Natural killer cell (primary cell): Measurements from ENCODE around the gene EFCAB8. TPM values are rescaled to one million over a fixed set of nuclear protein-coding genes. Genes with fewer than 3 reads are reported as not detected.

ENCODE experiments used
- ATAC-seq, 3 donors: fragments of 150-1000 bp in 2 of 3; fragments of 200-7000 bp in 1 of 3; cut with Tn5 transposase; 1 replicate in 1 of 3; 2 replicates in 2 of 3; pipeline ENCODE4 v1.10.0; 2021; ENCODE audit warnings: mild to moderate bottlenecking in 2 of 3, moderate library complexity in 2 of 3
- DNase-seq, 2 donors: peaks; one replicate each; pipeline versions ENCODE4 v3.0.0 to v3.0.0-alpha.2; 2013 to 2021; ENCODE audit warnings: mixed read lengths in 1 of 2
- H3K27ac ChIP-seq: one replicate; pipeline ENCODE4 v1.5.1; 2013; ENCODE audit warnings: mild to moderate bottlenecking, low read length
- H3K27me3 ChIP-seq: one replicate; pipeline ENCODE4 v1.6.1; 2013; ENCODE audit warnings: low read length; ENCODE audit not compliant: control insufficient read depth, insufficient read depth
- H3K36me3 ChIP-seq: one replicate; pipeline ENCODE4 v1.6.1; 2013; ENCODE audit warnings: low read length; ENCODE audit not compliant: control insufficient read depth, insufficient read depth
- H3K4me1 ChIP-seq: one replicate; pipeline ENCODE4 v1.6.1; 2013; ENCODE audit warnings: low read length; ENCODE audit not compliant: control insufficient read depth, insufficient read depth
- H3K4me3 ChIP-seq: one replicate; pipeline ENCODE4 v1.5.1; 2013; ENCODE audit warnings: low read length
- H3K9me3 ChIP-seq: one replicate; pipeline ENCODE4 v1.6.1; 2013; ENCODE audit warnings: low read length; ENCODE audit not compliant: control insufficient read depth, insufficient read depth
- H3K27ac Mint-ChIP-seq, 2 donors: one replicate each; pipeline ENCODE4 v1.8.0; 2022; ENCODE audit warnings: mild to moderate bottlenecking in 2 of 2, mixed read lengths in 2 of 2, moderate library complexity in 1 of 2
- H3K27me3 Mint-ChIP-seq, 2 donors: one replicate each; pipeline ENCODE4 v1.8.0; 2022; ENCODE audit warnings: low read depth in 2 of 2, mixed read lengths in 2 of 2
- H3K36me3 Mint-ChIP-seq: one replicate; pipeline ENCODE4 v1.8.0; 2022; ENCODE audit warnings: mixed read lengths
- H3K4me1 Mint-ChIP-seq, 2 donors: one replicate each; pipeline ENCODE4 v1.8.0; 2022; ENCODE audit warnings: mixed read lengths in 2 of 2
- H3K4me3 Mint-ChIP-seq: one replicate; pipeline ENCODE4 v1.8.0; 2022; ENCODE audit warnings: mild to moderate bottlenecking, moderate library complexity, mixed read lengths
- H3K9me3 Mint-ChIP-seq, 2 donors: one replicate each; pipeline ENCODE4 v1.8.0; 2022; ENCODE audit warnings: mixed read lengths in 2 of 2
- CTCF ChIP-seq: fragments of 200-600 bp; IDR thresholded peaks from one replicate; pipeline ENCODE4 v1.8.0; 2022; ENCODE audit warnings: antibody characterized with exemption
- WGBS: methylation state at CpG from one replicate; pipeline ENCODE4 v1.1.7; 2013; ENCODE audit warnings: missing lambda C conversion rate; ENCODE audit not compliant: insufficient coverage; 5-methylcytosine and 5-hydroxymethylcytosine counted together
- intact Hi-C: fragments of 100-400 bp; cut with micrococcal nuclease; formaldehyde crosslinking; loops from one replicate; pipeline ENCODE4 v1.14.2; 2022
- total RNA-seq, 4 donors: library from RNA; stranded (reverse); fragments of 120-200 nt in 1 of 4; gene quantifications; one replicate each; pipeline versions ENCODE4 v1.2.3 to v1.2.4, GENCODE V29; 2013 to 2022

Gene EFCAB8
- total RNA-seq, 3 donors from 2014 or later (not counting 1 experiment from before 2014, with no cell fraction given), result 1.2 to 2.9 (median 2.3) TPM

- H3K27ac ChIP-seq, result no peak overlapping the region
- ATAC-seq (no peak), DNase-seq (no peak)
- H3K9me3 Mint-ChIP-seq, result no peaks in the 10 kb centered on the region
- H3K9me3 ChIP-seq, result no peaks in the 10 kb centered on the region
- H3K27me3 Mint-ChIP-seq, result no peaks in the 10 kb centered on the region
- H3K36me3 ChIP-seq, result no peaks in the 10 kb centered on the region
- H3K4me3 Mint-ChIP-seq, result no peak overlapping the region
- H3K27ac Mint-ChIP-seq, result no peak overlapping the region
- no peaks in the 10 kb centered on the region for H3K27me3 ChIP-seq
- H3K4me1 Mint-ChIP-seq, result peaks cover 5 to 6% of the 10 kb centered on the region in 2 donors
- no peak overlapping the region for H3K4me3 ChIP-seq
- TF ChIP-seq CTCF, result no peak
- H3K36me3 Mint-ChIP-seq, result no peaks in the 10 kb centered on the region
- 90% methylated on average over 5 of the region's 5 CpGs for WGBS
- intact Hi-C loops, result no loop called here
- H3K4me1 ChIP-seq, result no peaks in the 10 kb centered on the region
Observed at GRCh38 chr20:33010133-33010504, 151.4 kb downstream of the EFCAB8 start.

DNA sequence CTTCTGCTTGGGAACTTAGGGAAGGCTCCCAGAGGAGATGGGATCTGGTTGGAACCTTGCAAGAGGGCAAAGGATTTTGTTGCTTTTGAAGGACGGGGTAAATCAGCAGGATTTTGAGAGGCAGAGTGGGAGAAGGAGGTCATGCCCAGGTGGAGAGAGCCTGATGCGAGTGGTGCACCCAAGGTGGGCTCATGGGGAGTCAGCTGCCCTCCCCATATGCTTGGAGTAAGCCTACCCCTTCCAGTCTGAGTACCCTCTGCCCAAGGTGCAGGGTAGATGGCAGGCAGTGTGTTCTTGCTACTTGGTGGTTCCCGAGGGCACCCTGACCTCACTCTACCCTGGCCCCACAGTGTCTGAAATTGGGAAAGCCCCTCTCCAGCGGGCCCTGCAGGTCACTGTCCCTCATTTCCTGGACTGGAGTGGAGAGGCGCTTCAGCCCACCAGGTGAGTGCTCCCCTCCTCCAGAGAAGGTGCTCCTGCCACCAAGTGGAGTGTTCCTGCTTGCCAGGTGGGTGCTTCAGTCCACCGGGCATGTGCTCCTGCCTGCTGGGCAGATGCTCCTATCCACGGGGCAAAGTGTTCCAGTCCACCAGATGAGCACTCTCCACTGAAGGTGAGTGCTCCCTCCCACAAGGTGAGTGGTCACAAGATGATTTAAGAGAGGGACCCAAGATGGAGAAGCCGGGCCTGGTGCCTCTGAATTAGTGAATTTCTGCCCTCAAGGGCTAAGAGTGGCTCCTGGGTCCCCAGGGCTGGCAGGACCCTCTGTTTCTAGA is 152.1 kb downstream of the EFCAB8 start:
- Histone ChIP-seq H3K9me3 (no peaks in the 10 kb centered on the region), H3K36me3 (no peaks in the 10 kb centered on the region), H3K27ac (no peak overlapping the region), H3K4me1 (no peaks in the 10 kb centered on the region), H3K27me3 (no peaks in the 10 kb centered on the region), H3K4me3 (no peak overlapping the region)
- Mint-ChIP-seq H3K27me3 (no peaks in the 10 kb centered on the region), H3K4me1 (peaks cover 5 to 6% of the 10 kb centered on the region in 2 donors), H3K36me3 (no peaks in the 10 kb centered on the region), H3K4me3 (no peak overlapping the region), H3K9me3 (no peaks in the 10 kb centered on the region), H3K27ac (no peak overlapping the region)
- ATAC-seq, result no peak
- DNase-seq, result no peak
- no peak for TF ChIP-seq CTCF
- intact Hi-C loops, result no loop called here
- WGBS, result 88% methylated on average over 8 of the region's 8 CpGs

Other genes with a start within 250 kb of the EFCAB8 start
- gene C20orf203, start 185.0 kb upstream of the EFCAB8 start, total RNA-seq, result under 1 TPM; 0.45 to 0.68 (median 0.61) TPM
- 10 to 100 TPM; 56.7 to 72.1 (median 68.1) TPM for gene COMMD7, start 115.5 kb upstream of the EFCAB8 start, total RNA-seq
- gene DNMT3B, start 96.5 kb upstream of the EFCAB8 start, total RNA-seq, result under 1 TPM; 0.42 to 0.68 (median 0.43) TPM
- 100 to 1,000 TPM; 133 to 139 (median 137) TPM for gene MAPRE1, start 39.0 kb upstream of the EFCAB8 start, total RNA-seq
- gene SUN5, start 145.5 kb downstream of the EFCAB8 start, total RNA-seq, result not detected
- gene BPIFB2, start 148.8 kb downstream of the EFCAB8 start, total RNA-seq, result not detected
- not detected for gene BPIFB6, start 172.7 kb downstream of the EFCAB8 start, total RNA-seq
- gene BPIFB3, start 195.0 kb downstream of the EFCAB8 start, total RNA-seq, result not detected
- gene BPIFB4, start 220.7 kb downstream of the EFCAB8 start, total RNA-seq, result not detected